Uterus (tissue), 4 donors: ENCODE measurements around the gene CHMP1A. TPM values are rescaled to one million over a fixed set of nuclear protein-coding genes. Genes with fewer than 3 reads are reported as not detected.

Experiments used
- DNase-seq, 2 donors: peaks; one replicate each; pipeline ENCODE4 v3.0.0-alpha.2; 2019 to 2020
- H3K27ac ChIP-seq, 2 donors: fragments of 200-600 bp; sonication (generic); 1 replicate in 1 of 2; 2 replicates in 1 of 2; pipeline ENCODE4 v1.5.1; 2016 to 2018
- H3K27me3 ChIP-seq, 2 donors: fragments of 200-600 bp; sonication (generic); one replicate each; pipeline ENCODE4 v1.5.1; 2018 to 2019; ENCODE audit warnings: control low read depth in 1 of 2
- H3K36me3 ChIP-seq, 2 donors: fragments of 200-600 bp; sonication (generic); one replicate each; pipeline ENCODE4 v1.5.1; 2019; ENCODE audit warnings: control low read depth in 1 of 2
- H3K4me1 ChIP-seq, 2 donors: fragments of 200-600 bp; sonication (generic); one replicate each; pipeline ENCODE4 v1.5.1; 2018 to 2019; ENCODE audit warnings: control low read depth in 1 of 2
- H3K4me3 ChIP-seq, 2 donors: fragments of 200-600 bp; sonication (generic); 1 replicate in 1 of 2; 2 replicates in 1 of 2; pipeline ENCODE4 v1.5.1; 2018 to 2019; ENCODE audit warnings: mild to moderate bottlenecking in 1 of 2
- H3K9me3 ChIP-seq, 2 donors: fragments of 200-600 bp; sonication (generic); one replicate each; pipeline ENCODE4 v1.5.1; 2019; ENCODE audit warnings: control low read depth in 1 of 2
- CTCF ChIP-seq, 4 experiments: fragments of 200-600 bp in 2 of 4; fragments of 450-650 bp in 2 of 4; sonication (generic) in 2 of 4; IDR thresholded peaks; one replicate each; pipeline ENCODE4 v1.5.1; 2016 to 2019; ENCODE audit warnings: antibody characterized with exemption in 4 of 4, mild to moderate bottlenecking in 2 of 4, moderate library complexity in 1 of 4
- POLR2A ChIP-seq, 2 donors: fragments of 450-650 bp; IDR thresholded peaks; one replicate each; pipeline ENCODE4 v1.6.1; 2016; ENCODE audit warnings: antibody characterized with exemption in 2 of 2, mild to moderate bottlenecking in 1 of 2, moderate library complexity in 1 of 2
- intact Hi-C: fragments of 100-400 bp; cut with DNase I; formaldehyde crosslinking; loops from one replicate; pipeline ENCODE4 v1.15.1; 2023; ENCODE audit warnings: low total_unique reads
- total RNA-seq, 4 donors: library from RNA; depleted of rRNA in 3 of 4; stranded (reverse); fragments of >200 nt in 3 of 4; gene quantifications; one replicate each; pipeline versions ENCODE4 v1.1.0 to v1.2.4, GENCODE V29; 2014 to 2023
- donor health status: DM: yes; HTN: yes; CAD: no.

The CHMP1A gene
- total RNA-seq, 4 donors from 2014 or later: 26.9 to 84.3 (median 58.7) TPM

GRCh38 chr16:89595330-89596060 lies 62.0 kb downstream of the CHMP1A start:
- DNase-seq: no peak
- Histone ChIP-seq H3K4me3 (no peak overlapping the region), H3K27me3 (no peaks in the 10 kb centered on the region), H3K27ac (no peak overlapping the region), H3K4me1 (no peaks in the 10 kb centered on the region), H3K36me3 (no peaks in the 10 kb centered on the region), H3K9me3 (no peaks in the 10 kb centered on the region)
- intact Hi-C loops: no loop called here
- TF ChIP-seq CTCF (IDR thresholded peaks at IDR 0.05) (no peak), POLR2A (IDR thresholded peaks at IDR 0.05) (no peak)

Other genes with a start within 250 kb of the CHMP1A start
- gene ANKRD11, start 167.1 kb downstream of the CHMP1A start, total RNA-seq: 100 to 1,000 TPM in 1 of 4 donors, 10 to 100 TPM in 3; 20.5 to 182 (median 45.5) TPM
- gene SPG7, start 149.3 kb downstream of the CHMP1A start, total RNA-seq: 100 to 1,000 TPM in 3 of 4 donors, 10 to 100 TPM in 1; 66.6 to 208 (median 144) TPM
- gene RPL13, start 97.0 kb downstream of the CHMP1A start, total RNA-seq: over 10,000 TPM in 1 of 4 donors, 1,000 to 10,000 TPM in 3; 2,633 to 11,472 (median 5,632) TPM
- under 1 TPM in 2 of 4 donors, not detected in 2; 0.14 to 0.85 TPM for gene CPNE7, start 82.0 kb downstream of the CHMP1A start, total RNA-seq
- gene DPEP1, start 44.1 kb downstream of the CHMP1A start, total RNA-seq: 1 to 10 TPM in 2 of 4 donors, not detected in 2; 1.0 to 5.5 TPM
- 10 to 100 TPM in 1 of 4 donors, 1 to 10 TPM in 2, not detected in 1; 2.6 to 12.2 (median 5.8) TPM for gene SPATA33, start 128 bp upstream of the CHMP1A start, total RNA-seq
- gene CDK10, start 29.0 kb upstream of the CHMP1A start, total RNA-seq: 10 to 100 TPM; 13.8 to 90.7 (median 62.5) TPM
- gene SPATA2L, start 44.0 kb upstream of the CHMP1A start, total RNA-seq: 10 to 100 TPM in 2 of 4 donors, 1 to 10 TPM in 2; 1.2 to 18.7 (median 7.2) TPM
- gene VPS9D1, start 63.2 kb upstream of the CHMP1A start, total RNA-seq: 10 to 100 TPM in 2 of 4 donors, 1 to 10 TPM in 1, under 1 TPM in 1; 0.26 to 20.6 (median 8.7) TPM
- gene ZNF276, start 63.8 kb upstream of the CHMP1A start, total RNA-seq: 10 to 100 TPM in 2 of 4 donors, 1 to 10 TPM in 2; 6.4 to 41.5 (median 20.8) TPM
- gene FANCA, start 158.9 kb upstream of the CHMP1A start, total RNA-seq: 10 to 100 TPM in 1 of 4 donors, 1 to 10 TPM in 1, under 1 TPM in 1, not detected in 1; 0.26 to 27.4 (median 2.4) TPM
- gene SPIRE2, start 170.8 kb upstream of the CHMP1A start, total RNA-seq: 1 to 10 TPM; 1.2 to 7.5 (median 3.3) TPM
- gene TCF25, start 215.9 kb upstream of the CHMP1A start, total RNA-seq: 100 to 1,000 TPM in 2 of 4 donors, 10 to 100 TPM in 2; 60.3 to 221 (median 126) TPM